CD4-positive, alpha-beta memory T cell (primary cell): ENCODE results near the gene PLPPR3. TPM values are rescaled to one million over a fixed set of nuclear protein-coding genes. Genes with fewer than 3 reads are reported as not detected.
A peak's percentile ranks its signal among the peaks of the same experiment; 100 is the strongest.

ENCODE experiments used
- CTCF ChIA-PET: fragments of 350-600 bp; sonication (Branson Sonifier 250); formaldehyde crosslinking; loops from one replicate; lab custom pipeline; 2021; ENCODE audit warnings: inconsistent platforms; ENCODE audit not compliant: partially characterized antibody; lab: Charles Lee
- POLR2A ChIA-PET: fragments of 350-600 bp; sonication (Branson Sonifier 250); formaldehyde crosslinking; loops from one replicate; lab custom pipeline; 2021; ENCODE audit not compliant: partially characterized antibody; lab: Charles Lee
- DNase-seq, 5 donors: peaks; one replicate each; pipeline versions ENCODE4 v3.0.0 to v3.0.0-alpha.2; 2020 to 2022; ENCODE audit warnings: mixed read lengths in 1 of 5
- H3K27ac ChIP-seq: one replicate; pipeline ENCODE4 v1.7.0; 2013; ENCODE audit warnings: low read depth, low read length
- H3K27me3 ChIP-seq: 2 replicates; pipeline ENCODE4 v1.7.0; 2013; ENCODE audit warnings: mild to moderate bottlenecking, low read length, moderate library complexity; ENCODE audit not compliant: insufficient read depth
- H3K36me3 ChIP-seq: 2 replicates; pipeline ENCODE4 v1.7.0; 2013; ENCODE audit warnings: mild to moderate bottlenecking, low read length, moderate library complexity; ENCODE audit not compliant: insufficient read depth
- H3K4me1 ChIP-seq: 2 replicates; pipeline ENCODE4 v1.7.0; 2013; ENCODE audit warnings: mild to moderate bottlenecking, low read length, moderate library complexity; ENCODE audit not compliant: insufficient read depth
- H3K4me3 ChIP-seq, 2 donors: one replicate each; pipeline ENCODE4 v1.7.0; 2013; ENCODE audit warnings: low read length in 2 of 2, mild to moderate bottlenecking in 1 of 2
- H3K9me3 ChIP-seq, 2 donors: one replicate each; pipeline ENCODE4 v1.7.0; 2013; ENCODE audit warnings: low read length in 2 of 2, control low read depth in 1 of 2; ENCODE audit not compliant: control insufficient read depth in 1 of 2
- H3K27ac Mint-ChIP-seq, 7 donors: one replicate each; pipeline ENCODE4 v1.8.0; 2020 to 2021; ENCODE audit warnings: mixed read lengths in 7 of 7, mild to moderate bottlenecking in 6 of 7, inconsistent platforms in 3 of 7, moderate library complexity in 3 of 7
- H3K27me3 Mint-ChIP-seq, 2 donors: one replicate each; pipeline ENCODE4 v1.8.0; 2020 to 2021; ENCODE audit warnings: mixed read lengths in 2 of 2
- H3K36me3 Mint-ChIP-seq, 2 donors: one replicate each; pipeline ENCODE4 v1.8.0; 2020 to 2021; ENCODE audit warnings: mixed read lengths in 2 of 2, inconsistent platforms in 1 of 2, mild to moderate bottlenecking in 1 of 2
- H3K4me1 Mint-ChIP-seq, 4 donors: one replicate each; pipeline ENCODE4 v1.8.0; 2020 to 2021; ENCODE audit warnings: mixed read lengths in 4 of 4, mild to moderate bottlenecking in 1 of 4
- H3K4me3 Mint-ChIP-seq, 8 donors: one replicate each; pipeline ENCODE4 v1.8.0; 2020 to 2021; ENCODE audit warnings: mixed read lengths in 8 of 8, mild to moderate bottlenecking in 7 of 8, moderate library complexity in 6 of 8, inconsistent platforms in 3 of 8
- H3K9me3 Mint-ChIP-seq, 8 donors: one replicate each; pipeline ENCODE4 v1.8.0; 2020 to 2021; ENCODE audit warnings: mixed read lengths in 8 of 8, mild to moderate bottlenecking in 5 of 8, inconsistent platforms in 3 of 8, moderate library complexity in 1 of 8
- intact Hi-C: fragments of 100-400 bp; cut with micrococcal nuclease; formaldehyde crosslinking; loops from one replicate; pipeline ENCODE4 v1.15.1; 2023
- polyA plus RNA-seq, 2 donors: library from polyadenylated mRNA; unstranded; fragments of 300-500 nt; fragmentation: Illumina TruSeq; gene quantifications; one replicate each; pipeline ENCODE4 v1.2.3, GENCODE V29; 2021
- total RNA-seq, 2 experiments: library from RNA; stranded (reverse); gene quantifications; one replicate each; pipeline ENCODE4 v1.2.3, GENCODE V29; 2021

Gene PLPPR3
- total and polyA plus RNA-seq, 4 experiments from 2014 or later = not detected

DNA sequence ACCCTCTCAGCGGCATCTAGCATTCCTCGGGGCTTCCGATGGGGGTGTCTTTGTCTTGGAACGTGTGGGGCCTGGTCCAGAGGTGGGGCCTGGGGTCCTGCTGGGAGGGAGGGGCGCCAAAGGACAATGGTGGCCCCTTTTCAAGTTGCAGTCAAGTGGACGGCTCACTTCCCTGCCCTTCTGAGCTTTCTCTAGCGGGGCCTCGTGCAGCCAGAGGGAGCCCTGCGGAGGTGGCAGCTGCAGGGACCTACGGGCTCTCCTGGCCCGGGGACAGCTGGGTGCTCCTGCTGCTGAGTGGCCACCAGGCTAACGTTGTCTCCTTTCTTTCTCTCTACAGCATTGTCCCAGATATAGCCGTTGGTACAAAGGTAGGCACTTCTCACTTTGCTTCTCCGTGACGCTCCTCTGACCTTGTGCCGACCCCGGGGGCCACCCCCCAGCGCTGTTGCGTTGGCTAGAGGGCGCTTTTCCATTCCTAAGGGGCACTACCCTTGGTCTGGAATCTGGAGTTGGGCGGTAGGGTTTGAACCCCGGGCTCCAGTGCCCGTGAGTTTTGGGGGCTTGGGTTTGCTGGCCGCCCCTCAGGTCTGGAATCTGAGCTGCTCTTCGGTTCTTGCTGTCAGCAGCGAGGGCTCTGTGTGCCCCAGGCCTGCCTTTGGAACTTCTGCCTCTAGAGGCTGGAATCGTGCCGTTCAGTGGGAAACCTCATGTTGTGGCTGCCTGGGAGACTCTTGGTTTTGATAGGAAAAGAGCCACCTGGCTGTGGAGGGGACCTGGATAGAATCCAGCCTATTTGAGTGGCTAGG lies 22.5 kb downstream of the PLPPR3 start:
- peak overlapping the region; percentile 30 to 74 for H3K4me3 ChIP-seq
- Mint-ChIP-seq H3K27me3 (no peaks in the 10 kb centered on the region), H3K4me1 (peaks cover 25 to 62% (median 41%) of the 10 kb centered on the region in 4 donors), H3K9me3 (no peaks in the 10 kb centered on the region), H3K36me3 (peaks cover 4 to 41% of the 10 kb centered on the region in 2 donors), H3K27ac (peak overlapping the region; percentile 86 to 95 (median 93)), H3K4me3 (peak overlapping the region; percentile 77 to 94 (median 91))
- intact Hi-C loops = loop anchor here (5.0 to 10.0 kb wide), 2 partner anchors 446 to 1063 kb away; partner anchors contain the start of genes ATP5F1D, KLF16 and MIDN
- ChIA-PET POLR2A (interaction anchor here (0.6 to 3.1 kb wide), 7 partner anchors 9 to 219 kb away, joined by 3 to 11 read pairs (median 5); partner anchors contain the start of gene WDR18), CTCF (interaction anchor here (1.8 kb wide), 1 partner anchor 185 kb away, joined by 3 read pairs; the partner anchor contains the start of gene WDR18)
- H3K36me3 ChIP-seq = peaks cover 13% of the 10 kb centered on the region
- H3K27ac ChIP-seq = peak overlapping the region; percentile 67
- no peaks in the 10 kb centered on the region for H3K27me3 ChIP-seq
- DNase-seq = peak in 2 of 5 donors; percentile 36 to 42
- no peaks in the 10 kb centered on the region for H3K9me3 ChIP-seq
- H3K4me1 ChIP-seq = peaks cover 60% of the 10 kb centered on the region

DNA sequence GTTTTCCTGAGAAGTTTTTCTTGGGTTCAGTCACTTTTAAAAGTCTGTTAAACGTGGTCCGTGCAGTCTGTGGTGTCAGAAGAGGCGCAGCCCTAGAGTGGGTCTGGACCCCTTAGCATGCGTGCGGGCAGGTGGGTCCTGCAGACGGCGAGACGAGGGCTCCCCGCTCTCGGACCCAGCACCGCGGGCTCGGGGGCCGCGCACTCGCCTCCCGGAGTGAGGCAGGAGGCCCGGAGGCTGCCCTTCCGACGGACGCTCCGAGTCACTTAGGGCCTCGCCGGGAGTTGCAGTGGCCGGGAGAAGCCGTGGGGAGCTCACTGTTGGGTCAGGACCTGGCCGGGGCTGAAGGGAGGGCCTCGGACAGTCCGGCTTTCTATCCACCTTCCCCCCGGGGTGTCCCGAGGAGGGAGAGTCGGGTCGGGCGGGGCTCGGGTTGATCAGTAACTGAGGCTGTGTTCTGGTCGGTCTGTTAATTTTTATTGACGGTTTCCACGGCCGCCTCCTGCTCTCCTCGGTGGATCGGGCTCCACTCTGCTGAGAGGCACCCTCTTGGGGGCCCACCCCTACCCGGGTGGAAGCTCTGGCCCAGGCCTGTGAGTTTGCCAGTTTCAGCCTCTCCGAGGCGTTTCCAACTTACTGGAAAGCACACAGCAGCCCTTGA lies 23.2 kb downstream of the PLPPR3 start:
- H3K4me1 Mint-ChIP-seq = peaks cover 24 to 56% (median 38%) of the 10 kb centered on the region in 4 donors
- intact Hi-C loops = loop anchor here (5.0 to 10.0 kb wide), 2 partner anchors 446 to 1064 kb away; partner anchors contain the start of genes ATP5F1D, KLF16 and MIDN
- CTCF ChIA-PET = interaction anchor here (1.8 kb wide), 1 partner anchor 185 kb away, joined by 3 read pairs; the partner anchor contains the start of gene WDR18
- H3K4me3 Mint-ChIP-seq = peak overlapping the region; percentile 77 to 94 (median 91)
- POLR2A ChIA-PET = interaction anchor here (0.6 to 3.1 kb wide), 9 partner anchors 10 to 463 kb away, joined by 3 to 11 read pairs (median 5); partner anchors contain the start of gene WDR18
- H3K27me3 Mint-ChIP-seq = no peaks in the 10 kb centered on the region
- Histone ChIP-seq H3K4me3 (peak overlapping the region; percentile 30 to 74), H3K36me3 (peaks cover 5% of the 10 kb centered on the region), H3K27me3 (no peaks in the 10 kb centered on the region), H3K4me1 (peaks cover 55% of the 10 kb centered on the region), H3K27ac (peak overlapping the region; percentile 67), H3K9me3 (no peaks in the 10 kb centered on the region)
- H3K27ac Mint-ChIP-seq = peak overlapping the region; percentile 90 to 96 (median 93)
- no peaks in the 10 kb centered on the region for H3K9me3 Mint-ChIP-seq
- peaks cover 4 to 39% of the 10 kb centered on the region in 2 donors for H3K36me3 Mint-ChIP-seq
- peak in 2 of 5 donors; percentile 36 to 37 for DNase-seq

DNA sequence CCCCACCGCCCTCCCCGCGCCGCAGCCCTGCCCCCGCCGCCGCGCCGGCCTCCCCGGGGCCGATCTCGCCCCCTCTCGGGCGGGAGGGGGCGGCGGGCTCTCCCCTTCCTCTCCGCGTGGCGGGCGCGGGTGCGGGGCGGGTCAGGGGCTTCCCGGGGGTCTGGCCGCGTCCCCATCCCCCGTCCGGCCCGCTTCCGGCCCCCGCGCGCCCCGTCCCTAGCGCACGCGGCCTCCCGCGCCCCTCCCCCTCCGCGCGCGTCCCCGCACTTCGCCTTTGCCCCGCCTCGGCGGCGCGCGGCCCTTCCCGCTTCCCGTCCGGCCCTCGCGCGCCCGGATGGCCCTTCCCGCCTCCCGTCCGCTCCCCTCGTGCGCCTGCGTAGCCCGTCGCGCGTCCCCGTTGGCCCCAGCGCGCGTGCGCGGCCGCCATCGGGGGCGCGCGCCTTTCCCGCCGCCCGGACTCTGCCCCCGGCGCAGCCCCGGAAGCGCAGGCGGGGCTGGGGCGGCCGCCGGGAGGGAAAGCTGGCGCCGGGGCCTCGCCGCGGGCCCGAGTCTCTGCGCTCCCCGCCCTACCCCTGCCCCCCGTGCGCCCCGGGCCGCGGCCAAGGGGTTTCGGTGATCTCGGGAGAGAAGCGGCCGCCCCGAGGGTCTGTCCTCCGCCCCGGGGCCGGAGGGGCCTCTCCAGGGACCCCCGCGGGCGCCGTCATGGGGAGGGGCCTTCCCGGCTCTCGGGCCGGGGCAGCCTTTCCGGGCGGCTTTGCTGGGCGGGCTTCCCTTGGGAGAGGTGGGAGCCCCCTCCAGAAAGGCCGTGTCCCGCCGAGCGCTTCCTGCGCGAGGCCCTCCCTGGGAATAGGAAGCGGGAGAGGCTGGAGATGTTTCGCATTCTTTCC lies 24.0 kb downstream of the PLPPR3 start:
- peaks cover 47% of the 10 kb centered on the region for H3K4me1 ChIP-seq
- ChIA-PET POLR2A (interaction anchor here (0.9 to 3.1 kb wide), 9 partner anchors 12 to 471 kb away, joined by 3 to 11 read pairs (median 5); partner anchors contain the start of genes CIRBP and WDR18), CTCF (interaction anchor here (1.8 kb wide), 2 partner anchors 28 to 186 kb away, joined by 3 to 4 read pairs; partner anchors contain the start of gene WDR18)

DNA sequence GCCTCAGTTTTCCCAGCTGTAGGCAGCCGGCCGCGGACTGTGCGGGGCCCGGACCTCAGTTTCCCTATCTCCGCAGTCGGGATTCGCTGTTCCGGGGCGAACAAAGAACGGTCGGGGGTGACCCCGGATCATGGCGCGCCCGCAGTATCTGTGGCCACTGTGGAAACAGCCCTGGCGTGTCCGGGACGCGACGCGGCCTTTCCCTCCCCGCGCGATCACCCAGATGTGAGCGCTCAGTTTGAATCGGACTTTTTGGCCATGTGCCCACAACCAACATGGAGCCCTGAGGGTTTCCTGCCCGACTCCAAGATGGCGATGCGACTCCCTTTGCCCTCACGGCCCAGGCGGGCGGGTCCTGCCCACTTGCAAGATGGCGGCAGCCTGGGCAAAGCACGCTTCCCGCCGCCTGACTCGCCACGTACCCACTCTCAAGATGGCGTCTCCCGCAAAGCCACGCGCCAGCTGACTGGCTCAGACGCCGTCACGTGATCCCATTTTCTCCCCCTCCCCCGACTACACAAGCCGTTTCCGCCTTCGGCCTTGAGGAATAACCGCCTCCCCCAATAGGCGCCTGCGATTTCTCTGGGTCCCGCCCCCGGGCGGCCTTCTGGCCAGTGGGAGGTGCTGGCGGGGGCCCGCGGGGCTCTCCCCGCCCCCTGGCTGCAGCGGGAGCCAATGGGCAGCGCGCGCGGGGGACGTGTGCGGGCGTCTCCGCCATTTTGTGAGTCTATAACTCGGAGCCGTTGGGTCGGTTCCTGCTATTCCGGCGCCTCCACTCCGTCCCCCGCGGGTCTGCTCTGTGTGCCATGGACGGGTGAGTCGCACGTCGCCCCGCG lies 24.8 kb downstream of the PLPPR3 start, which contains the start of gene PTBP1:
TSS of gene PTBP1 (plus strand) at position 761 of the 836 bp plus-strand sequence. CDS start at position 807, 46 bp downstream.
- H3K27ac ChIP-seq = peak within 1 kb of the TSS; percentile 67
- CTCF ChIA-PET = interaction anchor here (1.8 kb wide), 1 partner anchor 27 kb away, joined by 4 read pairs; no protein-coding TSS in a partner anchor
- intact Hi-C loops = loop anchor here (1.0 to 10.0 kb wide), 10 partner anchors 112 to 1065 kb away; partner anchors contain the start of genes ATP5F1D, BSG, CIRBP and DAZAP1

More for the DNA sequence above, 24.0 kb downstream of the PLPPR3 start:
- Histone ChIP-seq H3K36me3 (no peaks in the 10 kb centered on the region), H3K27me3 (no peaks in the 10 kb centered on the region), H3K9me3 (no peaks in the 10 kb centered on the region), H3K4me3 (peak overlapping the region; percentile 30 to 74), H3K27ac (peak overlapping the region; percentile 67)
- Mint-ChIP-seq H3K4me1 (peaks cover 22 to 48% (median 34%) of the 10 kb centered on the region in 4 donors), H3K4me3 (peak overlapping the region; percentile 77 to 95 (median 92)), H3K27me3 (no peaks in the 10 kb centered on the region), H3K27ac (peak overlapping the region; percentile 90 to 96 (median 93)), H3K9me3 (no peaks in the 10 kb centered on the region), H3K36me3 (peaks cover 3 to 33% of the 10 kb centered on the region in 2 donors)
- intact Hi-C loops = loop anchor here (1.0 to 10.0 kb wide), 10 partner anchors 112 to 1065 kb away; partner anchors contain the start of genes ATP5F1D, BSG, CIRBP and DAZAP1
- DNase-seq = peak; percentile 81 to 92 (median 90)

DNA sequence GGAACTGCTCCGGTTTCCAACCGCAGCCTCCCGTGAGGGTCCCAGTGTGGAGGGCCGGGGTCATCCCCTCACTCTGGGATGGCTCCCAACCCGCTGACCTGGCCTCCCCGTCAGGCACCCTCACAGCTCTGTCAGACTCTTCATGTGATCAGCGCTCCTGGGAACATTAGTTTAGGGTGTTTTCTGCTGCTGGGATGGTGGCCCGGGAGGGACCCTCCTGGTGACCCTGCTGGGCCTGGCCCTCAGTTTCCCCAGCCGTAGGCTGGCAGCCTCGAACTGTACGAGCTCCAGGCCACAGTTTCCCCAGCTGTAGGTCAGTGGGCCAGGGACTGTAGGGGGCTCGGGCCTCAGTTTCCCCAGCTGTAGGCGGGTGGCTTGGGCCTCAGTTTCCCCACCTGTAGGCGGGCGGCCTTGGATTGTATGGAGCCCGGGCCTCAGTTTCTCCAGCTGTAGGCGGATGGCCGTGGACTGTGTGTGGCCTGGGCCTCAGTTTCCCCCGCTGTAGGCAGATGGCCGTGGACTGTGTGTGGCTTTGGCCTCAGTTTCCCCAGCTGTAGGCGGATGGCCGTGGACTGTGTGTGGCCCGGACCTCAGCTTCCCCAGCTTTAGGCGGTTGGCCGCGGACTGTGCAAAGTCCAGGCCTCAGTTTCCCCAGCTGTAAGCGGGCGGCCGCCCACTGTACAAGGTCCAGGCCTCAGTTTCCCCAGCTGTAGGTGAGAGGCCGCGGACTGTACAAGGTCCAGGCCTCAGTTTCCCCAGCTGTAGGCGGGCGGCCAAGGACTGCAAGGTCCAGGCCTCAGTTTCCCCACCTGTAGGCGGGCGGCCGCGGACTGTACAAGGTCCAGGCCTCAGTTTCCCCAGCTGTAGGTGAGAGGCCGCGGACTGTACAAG lies 25.8 kb downstream of the PLPPR3 start:
- peak overlapping the region; percentile 61 for H3K27ac ChIP-seq
- Mint-ChIP-seq H3K27ac (no peak overlapping the region), H3K9me3 (no peaks in the 10 kb centered on the region), H3K36me3 (peaks cover 0 to 21% of the 10 kb centered on the region in 2 donors), H3K27me3 (no peaks in the 10 kb centered on the region), H3K4me1 (peaks cover 14 to 30% (median 21%) of the 10 kb centered on the region in 4 donors), H3K4me3 (peak overlapping the region in 2 of 8 donors; percentile 46 to 96)
- intact Hi-C loops = loop anchor here (2.0 to 10.0 kb wide), 3 partner anchors 449 to 1066 kb away; partner anchors contain the start of genes ATP5F1D, CIRBP, KLF16 and MIDN
- no peaks in the 10 kb centered on the region for H3K27me3 ChIP-seq
- H3K4me1 ChIP-seq = peaks cover 29% of the 10 kb centered on the region
- DNase-seq = no peak
- CTCF ChIA-PET = interaction anchor here (0.5 to 1.8 kb wide), 2 partner anchors 23 to 26 kb away, joined by 3 to 4 read pairs; no protein-coding TSS in a partner anchor
- POLR2A ChIA-PET = interaction anchor here (0.8 to 2.6 kb wide), 5 partner anchors 17 to 473 kb away, joined by 3 to 7 read pairs (median 4); partner anchors contain the start of genes CIRBP and WDR18
- H3K9me3 ChIP-seq = no peaks in the 10 kb centered on the region
- peak overlapping the region; percentile 65 to 66 for H3K4me3 ChIP-seq
- H3K36me3 ChIP-seq = no peaks in the 10 kb centered on the region

More for the DNA sequence above, 24.8 kb downstream of the PLPPR3 start, which contains the start of gene PTBP1:
- Mint-ChIP-seq H3K9me3 (no peaks in the 10 kb centered on the region), H3K27me3 (no peaks in the 10 kb centered on the region), H3K4me1 (peaks cover 16 to 40% (median 27%) of the 10 kb centered on the region in 4 donors), H3K27ac (peak within 1 kb of the TSS; percentile 90 to 96 (median 93)), H3K4me3 (peak within 1 kb of the TSS; percentile 92 to 96 (median 94)), H3K36me3 (peaks cover 0 to 28% of the 10 kb centered on the region in 2 donors)
- H3K27me3 ChIP-seq = no peaks in the 10 kb centered on the region
- peak within 1 kb of the TSS; percentile 66 to 74 for H3K4me3 ChIP-seq
- peaks cover 39% of the 10 kb centered on the region for H3K4me1 ChIP-seq
- peak; percentile 99 to 100 (median 100) for DNase-seq
- no peaks in the 10 kb centered on the region for H3K9me3 ChIP-seq
- no peaks in the 10 kb centered on the region for H3K36me3 ChIP-seq
- POLR2A ChIA-PET = interaction anchor here (0.6 to 3.1 kb wide), 12 partner anchors 13 to 472 kb away, joined by 3 to 11 read pairs (median 4); partner anchors contain the start of gene CIRBP
